ENCODE results near the gene SOS2.
A peak's percentile ranks its signal among the peaks of the same experiment; 100 is the strongest.

SOS2 gene

DNA sequence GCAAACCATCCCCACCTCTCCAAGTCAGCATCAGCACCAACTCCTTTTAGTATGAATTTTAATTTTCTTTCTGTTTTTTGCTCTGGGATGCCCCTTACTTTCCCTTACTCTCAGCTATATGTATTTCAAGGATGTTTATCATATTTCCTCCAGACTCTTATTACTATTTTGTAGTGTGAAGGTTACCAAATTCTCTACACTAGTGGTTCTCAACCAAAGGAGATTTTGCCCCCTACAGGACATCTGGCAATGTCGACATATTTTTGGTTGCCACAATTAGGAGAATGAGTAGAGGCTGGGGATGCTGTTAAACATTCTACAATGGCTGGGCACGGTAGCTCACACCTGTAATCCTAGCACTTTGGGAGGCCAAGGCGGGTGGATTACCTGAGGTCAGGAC is 29.1 kb upstream of the SOS2 start:
- Histone ChIP-seq H4K20me1 (ENCODE audit: control insufficient read depth, insufficient read depth, low read depth, low read length) (no peaks in the 10 kb centered on the region), H3K4me1 (ENCODE audit: control insufficient read depth, low read length) (no peaks in the 10 kb centered on the region), H3K27ac (ENCODE audit: low read depth, low read length) (no peak overlapping the region), H3K36me3 (ENCODE audit: control insufficient read depth, low read length) (peaks cover 3% of the 10 kb centered on the region; the same call in 1 of the 2 replicates), H3K4me3 (ENCODE audit: low read length) (no peak overlapping the region), H3K9me3 (ENCODE audit: control insufficient read depth, insufficient read depth, low read length) (no peaks in the 10 kb centered on the region), H3K79me2 (ENCODE audit: control insufficient read depth, low read length) (no peaks in the 10 kb centered on the region), H3F3A (ENCODE audit: control insufficient read depth, insufficient read depth) (no peaks in the 10 kb centered on the region), H3K4me2 (ENCODE audit: low read length) (no peak overlapping the region), H3K27me3 (ENCODE audit: control insufficient read depth, low read length) (no peaks in the 10 kb centered on the region), H3K9me2 (replicated peaks; ENCODE audit: control insufficient read depth, low read length) (no peaks in the 10 kb centered on the region)
- TF ChIP-seq, protein P1, sequence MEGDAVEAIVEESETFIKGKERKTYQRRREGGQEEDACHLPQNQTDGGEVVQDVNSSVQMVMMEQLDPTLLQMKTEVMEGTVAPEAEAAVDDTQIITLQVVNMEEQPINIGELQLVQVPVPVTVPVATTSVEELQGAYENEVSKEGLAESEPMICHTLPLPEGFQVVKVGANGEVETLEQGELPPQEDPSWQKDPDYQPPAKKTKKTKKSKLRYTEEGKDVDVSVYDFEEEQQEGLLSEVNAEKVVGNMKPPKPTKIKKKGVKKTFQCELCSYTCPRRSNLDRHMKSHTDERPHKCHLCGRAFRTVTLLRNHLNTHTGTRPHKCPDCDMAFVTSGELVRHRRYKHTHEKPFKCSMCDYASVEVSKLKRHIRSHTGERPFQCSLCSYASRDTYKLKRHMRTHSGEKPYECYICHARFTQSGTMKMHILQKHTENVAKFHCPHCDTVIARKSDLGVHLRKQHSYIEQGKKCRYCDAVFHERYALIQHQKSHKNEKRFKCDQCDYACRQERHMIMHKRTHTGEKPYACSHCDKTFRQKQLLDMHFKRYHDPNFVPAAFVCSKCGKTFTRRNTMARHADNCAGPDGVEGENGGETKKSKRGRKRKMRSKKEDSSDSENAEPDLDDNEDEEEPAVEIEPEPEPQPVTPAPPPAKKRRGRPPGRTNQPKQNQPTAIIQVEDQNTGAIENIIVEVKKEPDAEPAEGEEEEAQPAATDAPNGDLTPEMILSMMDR (IDR thresholded peaks at IDR 0.05; ENCODE audit: low read depth, low read length, poor library complexity, severe bottlenecking), result peak; percentile 53
- TF ChIP-seq EZH2phosphoT487 (IDR thresholded peaks at IDR 0.05; ENCODE audit: borderline replicate concordance, low read length), result no peak

DNA sequence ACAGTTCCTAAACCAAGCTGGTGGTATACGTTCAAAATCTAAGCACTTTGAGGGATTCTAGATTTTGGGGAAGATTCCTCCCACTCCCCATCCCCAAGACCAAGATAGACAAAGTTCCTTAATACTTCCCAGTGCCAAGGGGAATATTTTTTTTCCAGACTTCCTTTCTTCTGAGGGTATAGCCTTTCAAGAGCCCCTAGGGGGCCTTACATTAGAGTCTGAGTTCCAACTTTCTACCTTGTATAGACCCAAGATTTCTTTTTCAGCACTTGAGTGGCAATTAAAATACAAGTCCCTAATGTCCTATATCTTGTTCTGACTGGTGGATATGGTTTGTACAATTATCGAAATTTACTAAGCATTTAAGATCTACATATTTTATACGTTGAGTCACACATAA is 28.7 kb upstream of the SOS2 start:
- Histone ChIP-seq H3K9me3 (ENCODE audit: control insufficient read depth, insufficient read depth, low read length) (no peaks in the 10 kb centered on the region), H3K27ac (ENCODE audit: low read depth, low read length) (no peak overlapping the region), H3K9me2 (replicated peaks; ENCODE audit: control insufficient read depth, low read length) (no peaks in the 10 kb centered on the region), H3K79me2 (ENCODE audit: control insufficient read depth, low read length) (no peaks in the 10 kb centered on the region), H3K4me2 (ENCODE audit: low read length) (no peak overlapping the region), H3K4me1 (ENCODE audit: control insufficient read depth, low read length) (no peaks in the 10 kb centered on the region), H3K36me3 (ENCODE audit: control insufficient read depth, low read length) (peaks cover 2% of the 10 kb centered on the region; the same call in 1 of the 2 replicates), H4K20me1 (ENCODE audit: control insufficient read depth, insufficient read depth, low read depth, low read length) (no peaks in the 10 kb centered on the region), H3K4me3 (ENCODE audit: low read length) (no peak overlapping the region), H3F3A (ENCODE audit: control insufficient read depth, insufficient read depth) (no peaks in the 10 kb centered on the region), H3K27me3 (ENCODE audit: control insufficient read depth, low read length) (no peaks in the 10 kb centered on the region)
- TF ChIP-seq, protein P1 (IDR thresholded peaks at IDR 0.05; ENCODE audit: low read depth, low read length, poor library complexity, severe bottlenecking), result no peak
- TF ChIP-seq EZH2phosphoT487 (IDR thresholded peaks at IDR 0.05; ENCODE audit: borderline replicate concordance, low read length), result no peak

GRCh38 chr14:50257732-50258131 is 26.4 kb upstream of the SOS2 start:
- no peaks in the 10 kb centered on the region for H4K20me1 ChIP-seq (ENCODE audit: control insufficient read depth, insufficient read depth, low read depth, low read length)
- H3F3A ChIP-seq (ENCODE audit: control insufficient read depth, insufficient read depth), result no peaks in the 10 kb centered on the region
- no peaks in the 10 kb centered on the region for H3K4me1 ChIP-seq (ENCODE audit: control insufficient read depth, low read length)
- no peaks in the 10 kb centered on the region for H3K9me2 ChIP-seq (replicated peaks; ENCODE audit: control insufficient read depth, low read length)
- H3K4me3 ChIP-seq (ENCODE audit: low read length), result no peak overlapping the region
- no peaks in the 10 kb centered on the region for H3K27me3 ChIP-seq (ENCODE audit: control insufficient read depth, low read length)
- H3K79me2 ChIP-seq (ENCODE audit: control insufficient read depth, low read length), result no peaks in the 10 kb centered on the region
- H3K27ac ChIP-seq (ENCODE audit: low read depth, low read length), result no peak overlapping the region
- H3K4me2 ChIP-seq (ENCODE audit: low read length), result no peak overlapping the region
- H3K36me3 ChIP-seq (ENCODE audit: control insufficient read depth, low read length), result no peaks in the 10 kb centered on the region
- TF ChIP-seq, protein P1 (IDR thresholded peaks at IDR 0.05; ENCODE audit: low read depth, low read length, poor library complexity, severe bottlenecking), result no peak
- TF ChIP-seq EZH2phosphoT487 (IDR thresholded peaks at IDR 0.05; ENCODE audit: borderline replicate concordance, low read length), result no peak
- no peaks in the 10 kb centered on the region for H3K9me3 ChIP-seq (ENCODE audit: control insufficient read depth, insufficient read depth, low read length)

- Histone ChIP-seq H3K4me3 (ENCODE audit: low read length) (no peak overlapping the region), H3K36me3 (ENCODE audit: control insufficient read depth, low read length) (no peaks in the 10 kb centered on the region), H3F3A (ENCODE audit: control insufficient read depth, insufficient read depth) (no peaks in the 10 kb centered on the region), H3K79me2 (ENCODE audit: control insufficient read depth, low read length) (no peaks in the 10 kb centered on the region), H3K4me2 (ENCODE audit: low read length) (no peak overlapping the region), H3K9me3 (ENCODE audit: control insufficient read depth, insufficient read depth, low read length) (no peaks in the 10 kb centered on the region), H3K27ac (ENCODE audit: low read depth, low read length) (no peak overlapping the region), H3K27me3 (ENCODE audit: control insufficient read depth, low read length) (no peaks in the 10 kb centered on the region), H4K20me1 (ENCODE audit: control insufficient read depth, insufficient read depth, low read depth, low read length) (no peaks in the 10 kb centered on the region), H3K4me1 (ENCODE audit: control insufficient read depth, low read length) (no peaks in the 10 kb centered on the region), H3K9me2 (replicated peaks; ENCODE audit: control insufficient read depth, low read length) (no peaks in the 10 kb centered on the region)
- TF ChIP-seq EZH2phosphoT487 (IDR thresholded peaks at IDR 0.05; ENCODE audit: borderline replicate concordance, low read length), result no peak
- TF ChIP-seq, protein P1 (IDR thresholded peaks at IDR 0.05; ENCODE audit: low read depth, low read length, poor library complexity, severe bottlenecking), result no peak
Observed at GRCh38 chr14:50254248-50254647, 22.9 kb upstream of the SOS2 start.
